PFSK-1 (cell line): ENCODE data around the gene E2F1.

Experiments used
- FOXP2 ChIP-seq: optimal IDR thresholded peaks from 2 replicates; pipeline ENCODE3; 2011; ENCODE audit warnings: borderline replicate concordance, control low read depth, inconsistent platforms; ENCODE audit not compliant: insufficient read depth; ENCODE audit errors: extremely low read length, extremely low read depth
- POLR2AphosphoS5 ChIP-seq: IDR thresholded peaks from 2 replicates; pipeline ENCODE4 v1.6.1; 2012; ENCODE audit warnings: low read depth, mild to moderate bottlenecking, control low read depth, low read length, moderate library complexity
- REST ChIP-seq, 2 experiments: IDR thresholded peaks; 2 replicates each; pipeline versions ENCODE4 v1.6.1 to v1.8.0; 2011 to 2012; ENCODE audit warnings: low read depth in 2 of 2, low read length in 2 of 2, control low read depth in 1 of 2, inconsistent platforms in 1 of 2, mild to moderate bottlenecking in 1 of 2, moderate library complexity in 1 of 2; ENCODE audit not compliant: insufficient read depth in 1 of 2
- SIN3A ChIP-seq: IDR thresholded peaks from 2 replicates; pipeline ENCODE4 v1.6.1; 2012; ENCODE audit warnings: mild to moderate bottlenecking, low read length, moderate library complexity, borderline replicate concordance; ENCODE audit not compliant: insufficient read depth
- TAF1 ChIP-seq: IDR thresholded peaks from 2 replicates; pipeline ENCODE4 v1.6.1; 2012; ENCODE audit warnings: low read length, control low read depth, borderline replicate concordance; ENCODE audit not compliant: insufficient read depth

The E2F1 gene

DNA sequence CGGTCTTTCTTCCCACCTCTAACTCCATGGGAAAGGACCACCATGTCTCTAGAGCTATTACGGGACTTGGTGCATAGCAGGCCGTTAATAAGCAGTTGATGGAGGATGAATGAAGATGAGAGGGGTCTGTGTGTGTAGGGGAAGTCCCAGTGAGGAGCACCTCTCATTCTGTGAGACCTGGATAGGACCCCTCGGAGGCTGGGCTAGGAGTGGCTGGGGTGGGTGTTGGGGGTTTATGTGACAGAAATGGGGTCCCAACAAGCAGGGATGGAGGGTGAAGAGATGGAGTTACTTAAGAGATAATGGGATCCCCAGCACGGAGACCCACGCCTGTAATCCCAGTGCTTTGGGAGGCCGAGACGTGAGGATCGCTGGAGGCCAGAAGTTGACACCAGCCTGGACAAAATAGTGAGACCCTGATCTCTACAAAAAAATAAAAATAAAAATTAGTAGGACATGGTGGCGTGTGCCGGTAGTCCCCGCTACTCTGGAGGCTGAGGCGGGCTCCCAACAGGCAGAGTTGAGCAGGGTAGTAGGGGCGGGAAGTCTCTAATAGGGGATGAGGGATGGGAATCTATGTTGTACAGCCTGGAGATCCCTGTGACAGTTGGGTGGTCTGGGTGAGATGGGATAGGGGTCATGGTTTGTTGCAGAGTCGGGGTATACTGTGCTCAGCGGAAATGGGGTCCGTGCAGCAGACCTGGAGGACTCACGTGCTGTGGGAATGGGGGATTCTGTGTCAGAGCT, 44.9 kb upstream of the E2F1 start:
- TF ChIP-seq SIN3A: no peak
- no peak for TF ChIP-seq POLR2AphosphoS5
- TF ChIP-seq REST (IDR thresholded peaks at IDR 0.05; ENCODE audit: insufficient read depth in 1 of 2, low read depth in 2 of 2, low read length in 2 of 2): no peak
- TF ChIP-seq FOXP2: no peak

- TF ChIP-seq POLR2AphosphoS5: no peak
- no peak for TF ChIP-seq REST (IDR thresholded peaks at IDR 0.05; ENCODE audit: insufficient read depth in 1 of 2, low read depth in 2 of 2, low read length in 2 of 2)
- no peak for TF ChIP-seq FOXP2
- TF ChIP-seq TAF1: no peak
- no peak for TF ChIP-seq SIN3A
Observed at GRCh38 chr20:33729101-33729500, 42.9 kb upstream of the E2F1 start.

DNA sequence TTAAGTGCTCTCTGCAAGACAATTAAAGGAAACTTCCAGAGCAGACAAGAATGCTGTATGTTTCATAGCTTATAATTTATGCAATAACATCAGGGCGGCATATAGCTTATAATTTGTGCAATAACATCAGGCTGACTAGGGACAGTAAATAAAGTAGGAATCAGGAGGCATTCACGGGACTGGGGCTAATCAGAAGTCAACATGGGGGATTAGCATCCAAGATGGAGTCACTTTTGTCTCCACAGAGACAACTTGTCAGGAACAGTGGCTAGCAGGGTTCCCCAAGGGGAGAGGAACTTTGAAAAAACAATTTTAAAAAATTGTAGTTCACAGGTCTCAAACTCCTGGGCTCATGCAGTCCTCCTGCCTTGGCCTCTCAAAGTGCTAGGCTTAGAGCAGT, 42.3 kb upstream of the E2F1 start:
- TF ChIP-seq SIN3A (no peak), POLR2AphosphoS5 (no peak), FOXP2 (no peak), TAF1 (no peak), REST (IDR thresholded peaks at IDR 0.05; ENCODE audit: insufficient read depth in 1 of 2, low read depth in 2 of 2, low read length in 2 of 2) (no peak)

GRCh38 chr20:33727806-33728205, 41.6 kb upstream of the E2F1 start:
- TF ChIP-seq REST (IDR thresholded peaks at IDR 0.05; ENCODE audit: insufficient read depth in 1 of 2, low read depth in 2 of 2, low read length in 2 of 2) (no peak), TAF1 (no peak), POLR2AphosphoS5 (no peak), SIN3A (no peak), FOXP2 (no peak)

- no peak for TF ChIP-seq REST (IDR thresholded peaks at IDR 0.05; ENCODE audit: insufficient read depth in 1 of 2, low read depth in 2 of 2, low read length in 2 of 2)
- TF ChIP-seq SIN3A: no peak
- no peak for TF ChIP-seq TAF1
- no peak for TF ChIP-seq FOXP2
- TF ChIP-seq POLR2AphosphoS5: no peak
Observed at GRCh38 chr20:33727115-33727479, 40.9 kb upstream of the E2F1 start.
